M059J (cell line): Measurements from ENCODE around the gene PTPRN2. TPM values are rescaled to one million over a fixed set of nuclear protein-coding genes. Genes with fewer than 3 reads are reported as not detected.
A peak's percentile ranks its signal among the peaks of the same experiment; 100 is the strongest.
"Not testable (repeated sequence)": the region's sequence is repeated elsewhere in the genome, so short reads cannot be mapped to it uniquely, and the experiment has no call there.

Experiments
- DNase-seq: peaks from one replicate; pipeline ENCODE4 v3.0.0-alpha.2; 2012; ENCODE audit warnings: low read depth
- total RNA-seq: library from RNA; depleted of rRNA; stranded (reverse); fragments of >200 nt; shearing (Covaris generic); gene quantifications from 2 replicates; pipeline ENCODE4 v1.2.3, GENCODE V29; 2014

The PTPRN2 gene
- total RNA-seq, 1 experiment from 2014 or later: 2.3 TPM

DNA sequence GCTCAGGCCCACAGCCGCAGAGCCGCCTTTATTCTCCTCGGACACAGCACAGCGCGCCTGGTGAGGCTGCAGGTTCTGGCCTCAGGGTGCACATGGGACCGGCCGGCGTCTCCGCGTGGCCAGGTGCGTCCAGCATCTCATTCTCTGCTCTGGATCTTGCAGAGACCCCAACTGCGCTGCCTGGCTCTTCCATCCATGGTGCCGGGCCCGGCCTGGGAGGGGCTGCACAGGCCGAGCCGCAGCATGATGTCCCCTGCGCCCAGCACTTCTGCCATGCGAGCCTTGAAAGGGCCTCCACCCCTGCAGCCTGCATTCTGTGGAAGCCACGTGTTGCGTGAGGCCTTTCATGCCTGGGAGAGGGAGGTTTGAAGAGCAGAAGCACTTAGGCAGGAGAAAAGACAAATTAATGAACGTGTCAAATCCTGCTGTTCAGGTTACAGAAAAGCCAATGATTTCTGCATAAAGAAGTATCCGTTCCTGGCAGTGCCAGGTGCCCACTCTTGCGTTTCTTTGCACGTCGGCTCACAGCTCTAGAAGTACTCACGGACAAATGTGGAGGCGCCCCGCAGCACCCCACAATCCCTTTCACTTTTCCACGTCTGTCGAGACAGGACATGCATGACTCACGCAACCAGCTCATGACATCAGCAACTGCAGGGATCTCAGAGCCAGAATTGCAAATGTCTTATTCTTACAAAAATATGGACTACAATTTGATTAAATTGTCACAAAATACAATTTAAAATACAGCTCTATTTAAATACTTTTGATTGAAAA, 679.4 kb downstream of the PTPRN2 start:
- peak; percentile 20 for DNase-seq

DNA sequence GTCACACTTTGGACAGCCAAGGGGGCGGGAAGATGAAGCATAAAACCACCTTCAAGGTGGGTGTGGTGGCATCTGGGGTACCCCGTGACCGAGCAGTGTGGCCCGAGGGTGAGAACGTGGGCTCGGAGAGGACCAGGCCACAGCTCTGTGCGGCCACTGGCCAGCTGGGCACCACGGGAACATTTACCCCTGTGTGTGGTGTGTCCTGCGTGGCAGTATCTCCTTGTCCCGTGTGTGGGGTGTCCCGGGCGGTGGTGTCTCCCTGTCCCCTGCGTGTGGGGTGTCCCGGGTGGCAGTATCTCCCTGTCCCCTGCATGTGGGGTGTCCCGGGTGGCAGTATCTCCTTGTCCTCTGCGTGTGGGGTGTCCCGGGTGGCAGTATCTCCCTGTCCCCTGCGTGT, 680.5 kb downstream of the PTPRN2 start:
- no peak for DNase-seq

DNA sequence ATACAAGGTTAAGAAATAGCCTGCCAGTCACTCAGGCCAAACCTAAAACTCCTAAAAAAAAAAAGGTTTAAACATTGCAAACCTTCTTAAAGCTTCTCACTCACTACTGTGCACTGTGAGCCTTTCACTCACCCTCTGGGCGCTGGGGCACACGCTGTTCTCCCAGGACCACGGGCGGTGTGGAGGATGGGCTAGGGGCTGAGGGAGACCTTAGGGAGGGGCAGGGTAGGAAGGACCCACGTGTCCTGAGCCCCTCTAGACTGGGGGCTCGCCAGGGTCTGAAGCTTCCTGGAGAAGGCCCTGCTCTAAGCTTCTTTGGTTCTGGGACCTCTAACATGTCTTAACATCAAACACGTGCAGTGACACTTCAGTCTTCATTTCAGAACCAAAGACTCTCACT, 681.0 kb downstream of the PTPRN2 start:
- DNase-seq: no peak

DNA sequence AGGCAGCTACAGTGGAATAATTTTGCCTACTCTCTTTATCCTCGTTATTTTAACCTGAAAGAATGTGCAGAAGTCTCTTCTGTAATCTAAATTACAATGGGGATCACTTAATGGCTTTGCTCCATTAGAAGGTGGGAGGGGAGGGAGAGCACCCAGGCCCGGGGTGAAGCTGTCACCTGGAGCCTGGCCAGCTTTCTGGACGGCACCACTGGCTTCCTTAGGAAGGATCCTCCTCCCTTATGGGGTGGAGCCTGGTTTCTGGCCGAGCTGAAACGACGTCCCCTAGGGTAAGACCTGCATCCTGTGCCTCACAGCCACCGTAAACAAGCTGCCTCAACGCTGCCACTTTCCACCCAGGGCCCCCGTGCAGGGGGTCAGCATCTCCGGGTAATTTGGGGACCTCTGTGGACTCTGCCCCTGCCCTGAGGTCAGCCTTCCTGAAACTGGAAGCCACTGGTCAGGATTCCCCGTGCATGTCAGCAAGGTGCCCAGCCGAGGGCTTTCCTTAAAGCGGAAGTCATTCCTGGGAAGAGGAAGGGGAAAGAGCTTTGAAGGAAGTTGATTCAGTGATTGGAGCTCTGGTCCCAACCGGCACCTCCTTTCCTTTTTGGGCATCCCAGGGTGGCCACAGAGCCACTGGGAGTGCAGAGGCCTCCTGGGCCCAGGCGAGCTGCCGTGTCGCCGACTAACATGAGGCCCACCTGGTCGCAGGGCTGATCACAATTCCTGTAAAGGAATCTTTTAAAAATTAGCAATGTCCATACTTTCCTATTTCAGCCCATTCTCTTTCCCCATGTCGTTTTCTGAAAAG, 681.8 kb downstream of the PTPRN2 start:
- DNase-seq: no peak

DNA sequence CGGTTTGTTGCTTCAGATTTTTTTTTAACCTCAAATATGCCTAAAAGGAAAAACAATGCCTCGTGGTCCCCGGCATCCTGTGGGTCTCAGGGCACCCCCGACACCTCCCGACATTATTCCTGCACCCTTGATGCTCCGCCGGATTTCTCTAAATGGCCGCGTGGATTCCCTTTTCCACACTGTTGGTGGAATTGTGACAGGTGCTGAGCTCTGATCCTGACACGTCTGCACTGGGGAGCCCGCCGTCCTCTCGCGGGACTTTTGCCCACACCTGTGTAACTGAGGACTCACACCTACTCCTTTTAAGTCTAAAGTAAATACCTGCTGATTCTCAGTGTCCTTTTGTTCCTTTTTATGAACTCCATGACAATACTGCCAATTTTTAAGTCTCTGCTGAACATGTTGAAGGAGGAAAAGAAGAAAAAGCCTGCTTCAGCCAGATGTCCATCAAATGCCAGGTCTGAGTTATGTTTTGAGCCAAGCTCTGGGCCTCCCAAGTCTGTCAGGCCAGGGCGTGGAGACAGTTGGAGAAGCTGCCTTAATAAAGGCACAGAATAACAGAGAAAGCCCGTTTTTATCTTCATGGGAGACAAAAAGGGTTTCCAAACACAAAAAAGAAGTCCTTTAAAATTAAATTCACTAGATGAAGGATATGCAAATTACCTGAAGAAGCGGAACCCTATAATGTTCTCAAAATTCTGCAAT, 682.6 kb downstream of the PTPRN2 start:
- no peak for DNase-seq

DNA sequence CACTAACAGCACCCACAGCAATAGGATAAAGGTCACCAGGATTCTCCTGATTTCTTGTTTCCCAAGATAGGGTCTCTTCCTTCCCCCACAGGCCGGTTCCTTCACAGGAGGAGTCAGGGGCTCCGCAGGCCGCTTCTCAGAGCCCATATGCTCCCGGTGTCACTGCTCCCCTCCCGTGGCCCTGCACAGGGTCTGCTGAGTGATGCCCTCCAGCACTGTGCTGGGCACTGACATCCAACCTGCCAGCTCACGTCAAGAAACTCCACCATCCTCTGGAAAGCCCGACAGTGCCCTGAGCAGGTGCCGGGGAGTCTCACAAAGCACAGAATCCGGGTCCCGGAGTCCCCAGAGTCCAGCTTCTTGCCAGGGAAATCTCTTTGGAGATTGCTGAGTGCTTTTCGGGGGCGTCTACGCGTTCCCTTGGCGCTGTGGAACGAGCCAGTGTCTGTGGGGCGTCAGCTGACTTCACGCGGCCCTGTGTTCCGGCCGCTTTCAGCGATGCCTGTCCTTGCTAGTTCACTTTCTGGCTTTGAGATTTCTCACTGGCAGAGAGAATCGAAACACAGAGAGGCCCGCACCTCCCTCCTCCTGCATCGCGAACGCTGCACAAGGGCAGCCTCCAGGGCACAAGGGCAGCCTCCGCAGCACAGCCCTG, 683.3 kb downstream of the PTPRN2 start:
- no peak for DNase-seq

DNA sequence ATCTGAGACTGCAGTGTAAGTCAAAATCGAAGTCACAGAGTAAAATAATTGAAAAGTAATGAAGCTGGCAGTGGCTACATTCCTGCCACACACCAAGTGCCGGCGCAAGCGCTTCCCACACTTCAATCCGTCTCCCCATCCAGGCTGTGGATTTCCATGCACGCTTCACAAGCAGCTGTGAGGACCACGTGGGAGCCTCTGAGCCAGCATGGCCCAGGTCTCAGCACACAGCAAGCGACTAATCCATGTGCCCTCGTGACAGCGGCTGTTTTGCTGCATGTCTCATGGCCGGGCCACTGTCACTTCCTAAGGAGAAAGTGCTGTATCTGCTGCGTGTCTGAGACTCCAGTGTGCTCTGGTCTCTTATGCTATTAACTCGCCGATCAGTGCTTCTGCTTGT, 683.9 kb downstream of the PTPRN2 start:
- DNase-seq: no peak

DNA sequence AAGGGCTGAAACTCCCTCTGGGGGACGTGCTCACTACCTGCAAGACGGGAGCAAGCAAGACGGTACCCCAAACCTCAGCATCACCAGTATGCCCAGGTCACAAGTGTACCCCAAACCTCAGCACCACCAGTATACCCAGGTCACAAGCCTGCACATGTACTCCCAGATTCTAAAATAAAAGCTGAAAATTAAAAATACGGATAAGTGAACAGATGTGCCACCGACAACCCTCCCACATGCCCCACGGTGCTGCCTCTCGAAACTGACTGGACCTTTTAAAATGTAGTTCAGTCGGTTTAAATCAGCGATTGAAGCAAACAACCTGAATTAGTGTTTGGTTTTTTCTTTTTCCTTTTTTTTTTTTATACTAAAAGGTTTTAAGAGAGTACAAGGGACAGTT, 684.3 kb downstream of the PTPRN2 start:
- no peak for DNase-seq

DNA sequence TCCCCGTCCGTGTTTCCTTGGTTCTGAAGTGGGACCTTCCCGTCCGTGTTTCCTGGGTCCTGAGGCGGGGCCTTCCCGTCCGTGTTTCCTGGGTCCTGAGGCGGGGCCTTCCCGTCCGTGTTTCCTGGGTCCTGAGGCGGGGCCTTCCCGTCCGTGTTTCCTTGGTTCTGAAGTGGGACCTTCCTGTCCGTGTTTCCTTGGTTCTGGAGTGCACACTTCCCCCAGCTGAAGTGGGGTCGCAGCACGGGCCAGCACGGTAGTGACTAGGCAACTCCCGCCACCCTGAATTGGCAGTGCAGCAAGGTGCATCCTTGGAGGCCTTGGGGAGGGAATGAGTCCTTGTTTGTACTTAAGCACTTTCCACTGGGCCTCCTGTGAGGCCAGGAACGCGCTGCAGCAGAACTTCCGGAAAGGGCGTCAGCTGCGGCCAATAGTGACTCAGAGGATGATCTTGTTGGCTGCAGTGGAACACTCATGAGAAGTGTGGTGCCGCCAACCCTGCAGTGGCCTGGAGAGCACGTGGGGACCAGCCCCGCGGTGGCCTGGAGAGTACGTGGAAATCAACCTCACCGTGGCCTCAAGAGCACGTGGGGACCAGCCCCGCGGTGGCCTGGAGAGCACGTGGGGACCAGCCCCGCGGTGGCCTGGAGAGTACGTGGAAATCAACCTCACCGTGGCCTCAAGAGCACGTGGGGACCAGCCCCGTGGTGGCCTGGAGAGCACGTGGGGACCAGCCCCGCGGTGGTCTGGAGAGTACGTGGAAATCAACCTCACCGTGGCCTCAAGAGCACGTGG, 685.6 kb downstream of the PTPRN2 start:
- DNase-seq: not testable (repeated sequence)

DNA sequence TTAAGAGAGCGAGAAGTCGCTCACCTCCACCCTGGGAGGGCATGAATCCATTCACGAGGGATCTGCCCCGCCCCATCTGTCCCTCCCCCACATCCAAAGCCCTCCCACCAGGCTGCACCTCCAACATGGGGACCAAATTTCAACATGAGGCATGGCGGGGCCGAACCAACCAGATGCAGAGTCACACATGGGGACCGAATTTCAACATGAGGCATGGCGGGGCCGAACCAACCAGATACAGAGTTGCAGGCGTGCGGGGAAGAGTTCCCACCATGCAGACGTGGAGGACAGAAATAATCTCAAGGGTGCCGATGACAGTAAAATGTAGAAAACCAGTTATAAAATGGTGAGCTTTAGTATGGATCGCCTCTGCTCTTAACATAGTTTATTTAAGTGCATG, 686.5 kb downstream of the PTPRN2 start:
- no peak for DNase-seq

DNA sequence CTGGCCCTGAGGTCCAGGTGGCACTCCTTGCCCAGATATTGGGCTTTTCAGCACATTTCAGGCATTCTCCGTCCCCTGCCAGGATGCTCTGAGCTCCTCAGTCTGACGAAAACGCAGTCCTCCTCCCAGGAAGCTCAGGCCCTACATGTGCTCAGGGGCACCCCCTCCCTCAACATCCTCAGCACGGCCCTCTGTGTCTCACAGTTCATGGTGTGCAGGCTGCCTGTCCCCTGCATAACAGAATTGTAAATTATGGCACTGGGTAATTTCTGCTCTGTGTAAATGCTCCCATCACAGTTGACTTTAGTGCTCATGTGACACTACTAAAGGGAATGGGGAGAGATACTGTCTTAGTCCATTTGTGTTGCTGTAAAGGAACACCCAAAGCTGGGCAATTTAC, 687.1 kb downstream of the PTPRN2 start:
- DNase-seq: no peak

DNA sequence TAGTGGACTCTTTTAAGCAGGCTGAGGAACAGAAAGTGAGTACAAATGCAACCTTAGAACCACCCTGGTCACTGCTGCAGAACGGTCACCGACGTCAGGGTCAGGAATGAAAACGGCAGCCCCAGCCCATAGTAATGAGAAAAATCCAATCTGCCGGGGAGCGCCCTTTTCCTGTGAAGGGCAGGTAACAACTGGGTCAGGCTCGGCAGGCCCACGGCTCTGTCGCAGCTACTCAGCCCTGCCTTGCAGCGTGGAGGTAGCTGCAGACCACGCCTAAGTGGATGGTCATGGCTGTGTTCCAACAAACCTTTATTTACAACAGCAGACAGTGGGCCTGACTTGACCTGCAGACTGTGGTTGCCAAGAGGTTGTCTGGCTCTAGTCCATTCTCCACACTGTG, 687.6 kb downstream of the PTPRN2 start:
- DNase-seq: no peak

DNA sequence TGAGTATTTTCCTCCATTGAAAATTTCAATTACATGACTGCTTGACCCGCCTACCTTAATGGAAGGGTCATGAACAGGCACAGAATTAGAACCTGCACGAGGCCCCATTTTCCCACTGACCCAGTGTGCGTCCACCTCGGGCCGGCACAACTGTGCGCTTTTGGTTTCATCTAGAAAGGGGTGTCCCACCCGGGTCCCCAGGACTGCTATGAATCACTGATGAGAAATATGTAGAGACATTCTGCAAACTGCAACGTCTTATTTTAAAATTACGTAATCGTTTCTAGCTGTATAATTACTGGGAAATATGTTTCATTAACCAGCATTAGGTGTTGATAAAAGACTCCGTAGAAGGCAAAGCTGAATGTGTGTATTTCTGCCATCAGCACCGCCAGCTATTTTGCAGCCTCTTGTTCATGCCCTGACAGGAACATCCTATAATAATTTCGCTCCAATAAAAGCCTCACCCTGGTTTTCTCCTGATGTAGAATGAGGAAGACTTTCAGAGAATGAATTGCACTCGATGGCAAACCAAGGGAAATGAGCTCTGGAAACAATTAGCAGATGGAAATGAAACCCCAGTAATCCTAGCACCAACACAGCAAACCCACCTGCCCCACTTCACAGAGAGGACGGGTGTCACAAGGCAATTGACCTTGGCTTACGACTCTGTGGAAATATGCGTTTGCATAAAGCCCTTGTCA, 688.7 kb downstream of the PTPRN2 start:
- no peak for DNase-seq

DNA sequence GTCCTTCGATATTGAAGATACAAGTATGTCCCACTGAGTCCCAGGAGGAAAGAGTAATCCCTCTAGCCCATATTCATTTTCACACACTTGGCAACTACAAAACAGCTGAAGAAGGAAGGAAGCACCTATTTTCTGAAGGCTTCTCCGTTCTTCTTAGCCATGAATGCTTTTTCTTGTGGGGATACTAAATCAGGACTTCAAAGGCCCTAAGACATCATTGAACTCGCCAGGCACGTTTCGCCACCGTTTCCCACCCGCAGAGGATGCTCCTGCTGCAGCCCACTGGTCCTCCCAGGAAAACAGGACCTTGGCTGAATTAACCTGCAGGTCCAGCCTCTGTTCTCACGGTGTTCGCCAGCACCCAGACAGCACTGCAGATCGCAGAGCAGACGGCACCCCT, 689.4 kb downstream of the PTPRN2 start:
- no peak for DNase-seq

DNA sequence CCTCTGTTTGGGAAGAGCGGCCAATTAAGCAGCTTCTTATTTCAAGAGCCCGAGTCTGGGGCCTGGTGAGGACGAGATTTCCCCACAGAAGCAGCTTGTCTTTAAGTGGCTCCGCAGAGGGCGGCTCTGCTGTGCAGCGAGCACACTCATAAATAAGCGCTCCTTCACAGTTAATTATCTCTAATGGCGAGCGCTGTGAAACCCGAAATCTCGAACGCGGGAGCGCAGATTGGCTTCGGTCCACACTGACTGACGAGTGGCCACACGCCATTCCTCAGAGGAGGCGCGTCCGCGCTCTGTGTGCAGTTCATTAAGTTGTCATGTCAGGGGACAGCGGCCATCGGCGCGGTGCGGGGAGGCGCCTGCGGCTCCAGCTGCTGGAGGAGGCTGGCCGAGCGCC, 689.9 kb downstream of the PTPRN2 start:
- DNase-seq: no peak

DNA sequence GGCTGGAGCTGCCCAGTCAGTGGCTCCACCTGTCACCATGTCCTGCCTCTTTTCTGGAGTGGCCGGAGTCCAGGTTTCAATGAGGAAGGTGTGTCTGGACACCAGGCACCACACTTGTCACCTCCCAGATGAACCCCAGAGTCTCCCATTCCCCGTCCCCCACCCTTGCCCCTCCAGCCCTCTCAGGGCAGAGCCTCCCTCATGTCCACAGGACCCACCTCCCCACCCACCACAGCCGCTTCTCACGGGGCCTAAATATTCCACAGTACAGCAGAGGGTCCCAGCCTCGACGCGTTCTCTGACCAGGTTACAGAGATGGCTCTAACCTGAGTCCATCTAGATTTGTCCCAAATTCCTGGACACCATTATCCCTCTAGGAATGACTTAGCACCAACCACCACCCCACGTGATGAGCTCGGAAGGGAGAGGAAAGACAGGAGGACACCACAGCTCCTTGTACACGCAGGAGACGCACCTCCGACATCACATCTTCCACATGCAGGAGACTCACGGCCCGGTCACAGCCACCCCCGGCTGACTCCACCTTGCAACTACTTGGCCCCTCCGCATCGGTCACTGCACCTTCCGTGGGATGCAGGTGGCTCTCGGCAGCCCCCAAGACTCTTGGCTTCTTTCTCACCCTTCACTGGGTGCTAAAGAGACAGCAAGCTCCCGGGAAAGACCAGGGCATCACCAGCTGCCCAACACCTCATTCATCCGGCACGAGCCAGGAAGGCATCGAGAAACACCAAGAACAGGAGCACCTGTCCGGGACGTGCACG, 690.7 kb downstream of the PTPRN2 start:
- no peak for DNase-seq

DNA sequence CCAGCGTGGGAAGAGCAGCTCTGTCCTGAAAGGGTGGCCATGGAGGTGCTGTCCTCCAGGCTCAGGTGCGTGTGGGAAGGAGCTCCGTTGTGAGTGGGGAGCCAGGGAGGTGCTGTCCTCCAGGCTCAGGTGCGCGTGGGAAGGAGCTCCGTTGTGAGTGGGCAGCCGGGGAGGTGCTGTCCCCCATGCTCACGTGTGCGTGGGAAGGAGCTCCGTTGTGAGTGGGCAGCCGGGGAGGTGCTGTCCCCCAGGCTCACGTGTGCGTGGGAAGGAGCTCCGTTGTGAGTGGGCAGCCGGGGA, 691.3 kb downstream of the PTPRN2 start:
- not testable (repeated sequence) for DNase-seq

DNA sequence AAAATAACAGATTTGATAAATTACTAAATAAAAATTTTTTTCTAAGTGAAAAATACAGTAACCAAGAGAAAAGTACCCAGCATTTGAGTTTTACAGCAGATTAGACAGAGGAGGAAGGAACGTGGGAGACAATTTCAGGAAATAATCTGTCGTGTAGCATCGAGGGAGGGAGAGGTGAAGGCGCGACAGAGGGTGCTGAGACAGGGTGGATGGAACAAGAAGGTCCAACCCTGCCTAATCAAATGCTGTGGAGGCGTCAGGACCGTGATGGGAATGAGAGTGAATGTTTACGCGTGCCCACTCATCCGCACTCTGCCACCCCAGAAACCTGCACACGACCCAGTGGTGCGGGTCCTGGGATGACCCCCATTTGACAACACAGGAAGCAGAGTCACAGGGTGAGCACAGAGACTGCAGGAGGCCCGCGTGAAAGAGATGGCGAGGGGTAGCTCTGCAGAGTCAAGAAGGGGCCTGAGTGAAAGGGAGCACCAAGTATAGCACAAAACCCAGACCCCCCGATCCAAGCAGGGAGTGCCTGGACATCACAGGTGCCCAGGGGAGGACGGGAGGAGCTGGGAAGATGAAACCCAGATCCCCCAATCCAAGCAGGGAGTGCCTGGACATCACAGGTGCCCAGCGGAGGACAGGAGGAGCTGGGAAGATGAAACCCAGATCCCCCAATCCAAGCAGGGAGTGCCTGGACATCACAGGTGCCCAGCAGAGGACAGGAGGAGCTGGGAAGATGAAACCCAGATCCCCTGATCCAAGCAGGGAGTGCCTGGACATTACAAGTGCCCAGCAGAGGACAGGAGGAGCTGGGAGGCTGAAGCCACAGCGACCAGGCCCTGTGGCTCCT, 691.9 kb downstream of the PTPRN2 start:
- DNase-seq: no peak

DNA sequence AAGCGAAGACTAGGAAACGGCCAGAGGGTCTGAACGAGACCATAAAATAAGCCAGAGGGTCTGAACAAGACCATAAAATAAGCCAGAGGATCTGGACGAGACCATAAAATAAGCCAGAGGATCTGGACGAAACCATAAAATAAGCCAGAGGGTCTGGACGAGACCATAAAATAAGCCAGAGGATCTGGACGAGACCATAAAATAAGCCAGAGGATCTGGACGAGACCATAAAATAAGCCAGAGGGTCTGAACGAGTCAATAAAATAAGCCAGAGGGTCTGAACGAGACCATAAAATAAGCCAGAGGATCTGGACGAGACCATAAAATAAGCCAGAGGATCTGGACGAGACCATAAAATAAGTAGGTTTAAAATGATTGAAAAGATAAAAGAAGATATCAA, 692.5 kb downstream of the PTPRN2 start:
- DNase-seq: not testable (repeated sequence)
